HepG2 (cell line): ENCODE results near the gene CCDC201. TPM values are rescaled to one million over a fixed set of nuclear protein-coding genes. Genes with fewer than 3 reads are reported as not detected.

Experiments used
- AKNA ChIP-seq: sonication (generic); formaldehyde crosslinking; IDR thresholded peaks from 2 replicates; pipeline ENCODE4 v1.4.0; 2020; ENCODE audit warnings: missing genetic modification reagents, borderline replicate concordance
- ARID2 ChIP-seq: sonication (generic); formaldehyde crosslinking; IDR thresholded peaks from 2 replicates; pipeline ENCODE4 v1.8.1; 2022; ENCODE audit warnings: mild to moderate bottlenecking, missing genetic modification reagents, borderline replicate concordance
- BHLHE40 ChIP-seq: IDR thresholded peaks from 2 replicates; pipeline ENCODE4 v1.6.1; 2011; ENCODE audit warnings: low read length, improper control_type of control experiment
- CHCHD3 ChIP-seq: sonication (generic); formaldehyde crosslinking; IDR thresholded peaks from 2 replicates; pipeline ENCODE4 v1.8.0; 2022; ENCODE audit warnings: mild to moderate bottlenecking, missing genetic modification reagents, moderate library complexity
- CREBL2 ChIP-seq: sonication (generic); formaldehyde crosslinking; IDR thresholded peaks from 2 replicates; pipeline ENCODE4 v1.8.1; 2023; ENCODE audit warnings: missing genetic modification reagents, mild to moderate bottlenecking, borderline replicate concordance
- DMAP1 ChIP-seq: IDR thresholded peaks from 2 replicates; pipeline ENCODE4 v1.6.1; 2016
- GATA4 ChIP-seq: sonication (generic); IDR thresholded peaks from 2 replicates; pipeline ENCODE4 v1.6.1; 2016; ENCODE audit warnings: antibody characterized with exemption, low read depth, borderline replicate concordance
- HOXD1 ChIP-seq: sonication (generic); formaldehyde crosslinking; IDR thresholded peaks from 2 replicates; pipeline ENCODE4 v1.5.0; 2020; ENCODE audit warnings: missing genetic modification reagents
- MTA1 ChIP-seq: sonication (generic); formaldehyde crosslinking; IDR thresholded peaks from 2 replicates; pipeline ENCODE4 v1.4.0; 2020; ENCODE audit warnings: missing genetic modification reagents, mild to moderate bottlenecking, borderline replicate concordance
- NRL ChIP-seq: sonication (generic); formaldehyde crosslinking; IDR thresholded peaks from 2 replicates; pipeline ENCODE4 v1.5.0; 2020; ENCODE audit warnings: missing genetic modification reagents, mild to moderate bottlenecking, moderate library complexity, borderline replicate concordance
- SATB2 ChIP-seq: sonication (generic); formaldehyde crosslinking; IDR thresholded peaks from 2 replicates; pipeline ENCODE4 v1.5.0; 2020; ENCODE audit warnings: missing genetic modification reagents
- SIN3B ChIP-seq: fragments of 150-350 bp; IDR thresholded peaks from 2 replicates; pipeline ENCODE4 v1.6.1; 2014; ENCODE audit warnings: low read length
- ZNF276 ChIP-seq: sonication (generic); formaldehyde crosslinking; IDR thresholded peaks from 2 replicates; pipeline ENCODE4 v1.4.0; 2020; ENCODE audit warnings: mild to moderate bottlenecking, low read depth, missing genetic modification reagents
- ZNF296 ChIP-seq: sonication (generic); formaldehyde crosslinking; conservative IDR thresholded peaks from 2 replicates; pipeline ENCODE4 v1.5.0; 2020; ENCODE audit warnings: mild to moderate bottlenecking, missing genetic modification reagents
- ZNF34 ChIP-seq: sonication (generic); formaldehyde crosslinking; IDR thresholded peaks from 2 replicates; pipeline ENCODE4 v1.4.0; 2020; ENCODE audit warnings: mild to moderate bottlenecking, missing genetic modification reagents, borderline replicate concordance
- ZNF557 ChIP-seq: sonication (generic); formaldehyde crosslinking; IDR thresholded peaks from 2 replicates; pipeline ENCODE4 v1.4.0; 2020; ENCODE audit warnings: missing genetic modification reagents
- ZNF703 ChIP-seq: sonication (generic); formaldehyde crosslinking; IDR thresholded peaks from 2 replicates; pipeline ENCODE4 v1.5.1; 2020; ENCODE audit warnings: missing genetic modification reagents, mild to moderate bottlenecking, moderate library complexity, borderline replicate concordance
- ZNF775 ChIP-seq: sonication (generic); formaldehyde crosslinking; IDR thresholded peaks from 2 replicates; pipeline ENCODE4 v1.4.0; 2020; ENCODE audit warnings: missing genetic modification reagents, mild to moderate bottlenecking, moderate library complexity, borderline replicate concordance
- polyA plus RNA-seq, 8 experiments: library from polyadenylated mRNA; depleted of rRNA in 3 of 8; stranded (reverse) in 7 of 8; unstranded in 1 of 8; fragments of >200 nt; fragmentation: Illumina TruSeq in 4 of 8; extraction: Trizol in 4 of 8; gene quantifications; 2 replicates each; pipeline versions ENCODE4 v1.2.1 to v1.2.3, GENCODE V29; 2011 to 2016; ENCODE audit warnings: low read depth in 4 of 8, missing spikeins in 1 of 8, mixed read lengths in 1 of 8; ENCODE audit not compliant: insufficient read depth in 1 of 8
- total RNA-seq, 5 experiments: library from RNA; depleted of rRNA; stranded (reverse); fragments of >200 nt; fragmentation: Illumina TruSeq; extraction: Trizol; gene quantifications; 2 replicates each; pipeline ENCODE4 v1.2.3, GENCODE V29; 2016; ENCODE audit warnings: low read depth in 1 of 5
- TF ChIP-seq, protein P1 (sequence below), 2 experiments: sonication (generic) in 1 of 2; formaldehyde crosslinking in 1 of 2; IDR thresholded peaks; 2 replicates each; pipeline versions ENCODE4 v1.5.1 to v1.6.1; 2011 to 2020; ENCODE audit warnings: borderline replicate concordance in 1 of 2, low read depth in 1 of 2, low read length in 1 of 2, mild to moderate bottlenecking in 1 of 2, missing genetic modification reagents in 1 of 2, moderate library complexity in 1 of 2

Gene CCDC201
- total and polyA plus RNA-seq, 2 of the 13 experiments (the other 11 are each of a cell fraction or from before 2014, with no cell fraction given), result 0.92 TPM; not detected in 1

- TF ChIP-seq, protein P1, sequence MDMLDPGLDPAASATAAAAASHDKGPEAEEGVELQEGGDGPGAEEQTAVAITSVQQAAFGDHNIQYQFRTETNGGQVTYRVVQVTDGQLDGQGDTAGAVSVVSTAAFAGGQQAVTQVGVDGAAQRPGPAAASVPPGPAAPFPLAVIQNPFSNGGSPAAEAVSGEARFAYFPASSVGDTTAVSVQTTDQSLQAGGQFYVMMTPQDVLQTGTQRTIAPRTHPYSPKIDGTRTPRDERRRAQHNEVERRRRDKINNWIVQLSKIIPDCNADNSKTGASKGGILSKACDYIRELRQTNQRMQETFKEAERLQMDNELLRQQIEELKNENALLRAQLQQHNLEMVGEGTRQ (IDR thresholded peaks at IDR 0.05; ENCODE audit: low read depth, low read length), result no peak
- TF ChIP-seq, protein P1 (CRISPR knock-in tag; IDR thresholded peaks at IDR 0.05; ENCODE audit: borderline replicate concordance), result no peak; the same call in 1 of the 2 replicates
- TF ChIP-seq CHCHD3 (CRISPR knock-in tag) (no peak; the same call in 1 of the 2 replicates), SATB2 (CRISPR knock-in tag) (no peak; the same call in 1 of the 2 replicates), ARID2 (no peak; the same call in 1 of the 2 replicates), ZNF276 (CRISPR knock-in tag) (no peak), ZNF296 (CRISPR knock-in tag) (0 out of 2 replicates have a peak, but pooled peaks have one; percentile 8), MTA1 (CRISPR knock-in tag) (no peak), ZNF775 (CRISPR knock-in tag) (no peak), DMAP1 (CRISPR knock-in tag) (no peak), ZNF34 (CRISPR knock-in tag) (no peak), HOXD1 (peak; percentile 38; the same call in 1 of the 2 replicates), BHLHE40 (no peak), GATA4 (peak; percentile 30; the same call in 1 of the 2 replicates), CREBL2 (CRISPR knock-in tag) (no peak), AKNA (CRISPR knock-in tag) (0 out of 2 replicates have a peak, but pooled peaks have one; percentile 16), ZNF557 (CRISPR knock-in tag) (peak; percentile 56; the same call in 1 of the 2 replicates), SIN3B (no peak), ZNF703 (CRISPR knock-in tag) (no peak), NRL (CRISPR knock-in tag) (no peak)
Measured at GRCh38 chr7:45889367-45890067, 16.6 kb upstream of the CCDC201 start (continued).
